Lung (tissue), 12 donors: ENCODE results near the gene PTGES3L. TPM values are rescaled to one million over a fixed set of nuclear protein-coding genes. Genes with fewer than 3 reads are reported as not detected.
A peak's percentile ranks its signal among the peaks of the same experiment; 100 is the strongest.
"Not testable (repeated sequence)": the region's sequence is repeated elsewhere in the genome, so short reads cannot be mapped to it uniquely, and the experiment has no call there.

Experiments
- ATAC-seq: fragments of 200-7000 bp; cut with Tn5 transposase; one replicate; pipeline ENCODE4 v1.9.1; 2020; ENCODE audit warnings: moderate number of reproducible peaks; ENCODE audit not compliant: insufficient read depth, low FRiP score
- DNase-seq, 3 donors: peaks; one replicate each; pipeline ENCODE4 v3.0.0-alpha.2; 2013 to 2017
- H3K27ac ChIP-seq, 2 donors: one replicate each; pipeline ENCODE4 v1.5.1; 2013; ENCODE audit warnings: mild to moderate bottlenecking in 2 of 2, moderate library complexity in 2 of 2, control low read depth in 1 of 2, inconsistent platforms in 1 of 2, low read depth in 1 of 2, low read length in 1 of 2
- H3K27me3 ChIP-seq, 3 donors: one replicate each; pipeline ENCODE4 v1.5.1; 2013; ENCODE audit warnings: low read length in 2 of 3; ENCODE audit not compliant: control insufficient read depth in 3 of 3, insufficient read depth in 3 of 3
- H3K36me3 ChIP-seq, 4 donors: one replicate each; pipeline ENCODE4 v1.5.1; 2013; ENCODE audit warnings: low read length in 4 of 4, mild to moderate bottlenecking in 1 of 4, moderate library complexity in 1 of 4; ENCODE audit not compliant: control insufficient read depth in 4 of 4, insufficient read depth in 4 of 4
- H3K4me1 ChIP-seq, 5 donors: one replicate each; pipeline ENCODE4 v1.5.1; 2013; ENCODE audit warnings: low read length in 5 of 5, mild to moderate bottlenecking in 2 of 5, moderate library complexity in 1 of 5; ENCODE audit not compliant: control insufficient read depth in 5 of 5, insufficient read depth in 5 of 5
- H3K4me3 ChIP-seq: one replicate; pipeline ENCODE4 v1.5.1; 2013; ENCODE audit warnings: mild to moderate bottlenecking, control low read depth, moderate library complexity
- H3K9ac ChIP-seq, 2 donors: one replicate each; pipeline ENCODE4 v1.5.1; 2013; ENCODE audit warnings: low read length in 2 of 2, control low read depth in 1 of 2; ENCODE audit not compliant: insufficient read depth in 1 of 2
- H3K9me3 ChIP-seq, 4 donors: one replicate each; pipeline ENCODE4 v1.5.1; 2013; ENCODE audit warnings: low read length in 3 of 4, mild to moderate bottlenecking in 1 of 4, moderate library complexity in 1 of 4; ENCODE audit not compliant: control insufficient read depth in 4 of 4, insufficient read depth in 3 of 4
- CTCF ChIP-seq: IDR thresholded peaks from 2 replicates; pipeline ENCODE4 v1.5.1; 2012; ENCODE audit warnings: mild to moderate bottlenecking; ENCODE audit errors: control extremely low read depth, extremely low read depth
- WGBS, 2 donors: extraction: QIAGEN DNeasy Blood & Tissue Kit; methylation state at CpG; one replicate each; pipeline ENCODE4 v1.1.7; 2013; 5-methylcytosine and 5-hydroxymethylcytosine counted together
- polyA plus RNA-seq, 2 donors: library from polyadenylated mRNA; stranded (reverse); fragments of 200-250 nt; gene quantifications; one replicate each; pipeline ENCODE4 v1.2.1, GENCODE V29; 2013
- total RNA-seq, 2 donors: library from RNA; depleted of rRNA in 1 of 2; stranded (reverse); fragments of >200 nt in 1 of 2; gene quantifications; one replicate each; pipeline ENCODE4 v1.2.1, GENCODE V29; 2014 to 2021
- donor health status: control.
- donor health status: control.
- donor health status: Bipolar disorder and iron deficiency.
- donor health status: healthy.
- donor health status: DM: yes; HTN: yes; CAD: no.

PTGES3L gene
- total and polyA plus RNA-seq, 4 donors, result 0.43 to 1.8 (median 0.91) TPM

- peak overlapping the region; percentile 60 to 74 for H3K27ac ChIP-seq
- peaks cover 9 to 14% (median 12%) of the 10 kb centered on the region in 4 donors for H3K36me3 ChIP-seq
- ATAC-seq (no peak), DNase-seq (peak in 1 of 3 donors; percentile 32)
- no peak overlapping the region for H3K4me3 ChIP-seq
- WGBS, 2 donors, result 18 to 31% methylated on average over 5 of the region's 5 CpGs
- H3K9ac ChIP-seq, result peak overlapping the region in 1 of 2 donors; percentile 71
- no peaks in the 10 kb centered on the region for H3K27me3 ChIP-seq
- H3K9me3 ChIP-seq, result no peaks in the 10 kb centered on the region
- no peak for TF ChIP-seq CTCF
- H3K4me1 ChIP-seq, result peaks cover 6 to 19% (median 7%) of the 10 kb centered on the region in 5 donors
Observed at GRCh38 chr17:42997390-42997983, 17.6 kb upstream of the PTGES3L start.

GRCh38 chr17:42993913-42994312, 14.0 kb upstream of the PTGES3L start:
- WGBS, 2 donors, result 83% methylated on average over 10 of the region's 10 CpGs
- not testable (repeated sequence) for ATAC-seq, H3K9ac ChIP-seq, H3K9me3 ChIP-seq, DNase-seq, H3K27ac ChIP-seq, H3K4me3 ChIP-seq, H3K27me3 ChIP-seq, H3K4me1 ChIP-seq
- H3K36me3 ChIP-seq, result peaks cover 8 to 20% (median 18%) of the 10 kb centered on the region in 4 donors

GRCh38 chr17:42992872-42993271, 13.0 kb upstream of the PTGES3L start:
- Histone ChIP-seq H3K36me3 (peaks cover 14 to 26% (median 18%) of the 10 kb centered on the region in 4 donors), H3K9ac (no peak overlapping the region), H3K27ac (no peak overlapping the region), H3K4me1 (peaks cover 0 to 8% (median 0%) of the 10 kb centered on the region in 5 donors), H3K27me3 (no peaks in the 10 kb centered on the region), H3K4me3 (no peak overlapping the region), H3K9me3 (no peaks in the 10 kb centered on the region)
- no peak for TF ChIP-seq CTCF
- DNase-seq (no peak), ATAC-seq (no peak)
- 83 to 91% methylated on average over 5 of the region's 5 CpGs for WGBS, 2 donors

GRCh38 chr17:42991471-42991870, 11.6 kb upstream of the PTGES3L start:
- no peak for ATAC-seq
- DNase-seq, result no peak
- Histone ChIP-seq H3K9me3 (no peaks in the 10 kb centered on the region), H3K4me1 (no peaks in the 10 kb centered on the region), H3K27ac (no peak overlapping the region), H3K27me3 (no peaks in the 10 kb centered on the region), H3K36me3 (peaks cover 22 to 35% (median 27%) of the 10 kb centered on the region in 4 donors), H3K9ac (no peak overlapping the region), H3K4me3 (no peak overlapping the region)
- TF ChIP-seq CTCF, result no peak
- WGBS, 2 donors, result 94 to 95% methylated on average over 6 of the region's 6 CpGs
